Activated CD4-positive, CD25-positive, alpha-beta regulatory T cell treated with anti-CD3 and anti-CD28 coated beads, Interleukin-2, amount 50 U/mL, for 24 hours (primary cell): ENCODE measurements around the gene MS4A1.
"Not testable (repeated sequence)": the region's sequence is repeated elsewhere in the genome, so short reads cannot be mapped to it uniquely, and the experiment has no call there.

ENCODE experiments used
- ATAC-seq, 2 donors: fragments of 150-1000 bp; cut with Tn5 transposase; one replicate each; pipeline ENCODE4 v1.10.0; 2021; ENCODE audit warnings: mild to moderate bottlenecking in 1 of 2, moderate library complexity in 1 of 2

MS4A1 gene

DNA sequence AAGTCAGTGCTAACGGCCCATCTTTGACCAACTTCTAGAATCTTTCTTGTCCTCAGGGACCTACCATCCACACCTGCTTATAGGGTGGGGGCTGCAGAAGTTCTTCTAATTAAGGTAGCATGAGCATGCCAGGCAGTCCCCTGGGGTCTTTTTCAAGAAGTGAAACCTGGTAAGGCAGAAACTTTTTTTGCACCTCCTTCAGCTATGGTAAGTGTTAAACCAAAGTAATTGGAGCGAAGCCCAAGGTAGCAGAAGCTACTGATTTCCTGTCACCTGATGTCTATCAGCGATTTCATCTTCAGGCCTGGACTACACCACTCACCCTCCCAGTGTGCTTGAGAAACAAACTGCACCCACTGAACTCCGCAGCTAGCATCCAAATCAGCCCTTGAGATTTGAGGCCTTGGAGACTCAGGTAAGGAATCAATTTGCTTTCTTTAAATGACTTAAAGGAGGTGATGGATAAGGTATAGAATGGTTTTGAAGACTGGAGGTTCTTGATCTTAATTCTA is at the start of gene MS4A1:
MS4A1 (plus strand) TSS at position 317 of the 512 bp plus-strand sequence. CDS start 6,528 bp downstream, outside the sequence.
- peak; percentile 60 to 72 for ATAC-seq

- ATAC-seq: no peak
Observed at GRCh38 chr11:60420015-60420414, 35.6 kb upstream of the MS4A1 start.

- no peak for ATAC-seq
Observed at GRCh38 chr11:60422609-60423008, 33.0 kb upstream of the MS4A1 start.

GRCh38 chr11:60428517-60428916 is 27.1 kb upstream of the MS4A1 start:
- ATAC-seq: no peak

DNA sequence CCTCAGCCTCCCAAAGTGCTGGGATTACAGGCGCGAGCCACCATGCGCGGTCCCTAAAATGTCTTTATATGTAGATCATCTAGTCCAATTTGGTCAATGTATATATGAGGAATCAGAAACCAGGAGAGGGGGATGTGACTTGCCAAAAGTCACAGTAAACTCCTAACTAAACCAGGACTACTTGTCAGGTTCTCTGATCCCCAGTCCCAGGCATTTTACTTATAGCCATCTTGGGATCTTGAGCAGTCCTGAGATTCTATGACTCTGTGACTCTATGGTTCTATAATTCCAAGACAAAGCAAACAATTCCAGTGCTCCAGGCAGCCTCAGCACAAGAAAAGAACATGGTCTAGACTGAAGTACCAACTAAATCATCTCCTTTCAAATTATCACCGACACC is 26.4 kb upstream of the MS4A1 start, which contains the start of gene MS4A5:
MS4A5 (plus strand) TSS at position 301 of the 400 bp plus-strand sequence. CDS start 103 bp downstream, outside the sequence.
- no peak for ATAC-seq

- no peak for ATAC-seq
Observed at GRCh38 chr11:60431251-60431650, 24.4 kb upstream of the MS4A1 start.

GRCh38 chr11:60433401-60433800 is 22.2 kb upstream of the MS4A1 start:
- no peak for ATAC-seq

GRCh38 chr11:60447070-60447469 is 8.6 kb upstream of the MS4A1 start:
- no peak for ATAC-seq

GRCh38 chr11:60447846-60448245 is 7.8 kb upstream of the MS4A1 start:
- no peak for ATAC-seq

GRCh38 chr11:60451185-60451584 is 4.5 kb upstream of the MS4A1 start:
- ATAC-seq: not testable (repeated sequence)

GRCh38 chr11:60454212-60454611 is 1.4 kb upstream of the MS4A1 start:
- ATAC-seq: no peak

- ATAC-seq: no peak
Observed at GRCh38 chr11:60457576-60457975, 1.9 kb downstream of the MS4A1 start.

DNA sequence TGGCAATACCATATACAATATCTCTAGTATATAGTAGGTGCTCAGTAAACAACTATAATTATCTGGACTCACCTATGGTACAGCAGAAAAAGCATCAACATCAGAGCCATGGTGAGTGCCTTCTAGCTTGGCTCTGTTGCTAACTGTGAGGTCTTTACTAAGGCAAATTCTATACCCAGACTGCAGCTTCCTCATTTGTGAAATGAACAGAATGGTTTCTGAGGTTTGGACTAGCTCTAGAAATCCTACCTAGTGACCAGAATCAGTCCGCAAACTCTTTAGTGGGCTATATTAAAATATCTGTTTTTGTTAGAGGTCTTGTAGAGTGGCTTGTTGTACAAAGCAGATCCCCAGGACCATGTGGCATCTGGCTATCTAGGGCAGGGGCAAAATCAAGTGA is 3.7 kb downstream of the MS4A1 start:
- ATAC-seq: peak in 1 of 2 donors; percentile 35

DNA sequence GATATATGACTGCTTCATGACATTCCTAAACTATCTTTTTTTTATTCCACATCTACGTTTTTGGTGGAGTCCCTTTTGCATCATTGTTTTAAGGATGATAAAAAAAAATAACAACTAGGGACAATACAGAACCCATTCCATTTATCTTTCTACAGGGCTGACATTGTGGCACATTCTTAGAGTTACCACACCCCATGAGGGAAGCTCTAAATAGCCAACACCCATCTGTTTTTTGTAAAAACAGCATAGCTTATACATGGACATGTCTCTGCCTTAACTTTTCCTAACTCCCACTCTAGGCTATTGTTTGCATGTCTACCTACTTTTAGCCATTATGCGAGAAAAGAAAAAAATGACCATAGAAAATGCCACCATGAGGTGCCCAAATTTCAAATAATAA is 13.2 kb downstream of the MS4A1 start:
- no peak for ATAC-seq

DNA sequence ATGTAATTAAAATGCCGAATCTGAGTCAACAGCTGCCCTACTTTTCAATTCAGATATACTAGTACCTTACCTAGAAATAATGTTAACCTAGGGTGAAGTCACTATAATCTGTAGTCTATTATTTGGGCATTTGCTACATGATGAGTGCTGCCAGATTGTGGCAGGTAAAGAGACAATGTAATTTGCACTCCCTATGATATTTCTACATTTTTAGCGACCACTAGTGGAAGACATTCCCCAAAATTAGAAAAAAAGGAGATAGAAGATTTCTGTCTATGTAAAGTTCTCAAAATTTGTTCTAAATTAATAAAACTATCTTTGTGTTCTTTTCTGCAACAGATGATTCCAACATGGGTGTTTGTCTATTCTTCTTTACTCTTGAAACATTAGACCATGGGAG is 14.1 kb downstream of the MS4A1 start:
- no peak for ATAC-seq

DNA sequence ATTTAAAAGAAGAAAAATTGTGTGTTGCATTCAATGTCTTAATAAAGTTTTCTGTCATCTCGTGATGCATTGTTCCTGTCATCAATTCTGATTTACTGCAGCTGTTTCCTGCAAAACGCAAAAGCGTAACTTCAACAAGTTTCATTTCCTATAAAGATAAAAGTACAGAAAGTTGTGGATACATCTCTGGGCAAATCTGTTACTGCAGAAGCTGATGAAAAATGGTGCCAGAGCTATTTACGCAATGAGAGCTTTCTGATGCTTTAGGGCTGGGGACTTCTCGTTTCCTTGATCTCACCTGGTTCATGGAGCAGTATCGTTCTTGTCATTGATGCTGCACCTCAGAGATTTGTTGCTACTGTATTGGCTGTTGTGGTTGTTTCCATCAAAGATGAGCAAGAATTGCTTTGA is 21.4 kb downstream of the MS4A1 start:
- no peak for ATAC-seq

- ATAC-seq: no peak
Observed at GRCh38 chr11:60482361-60482760, 26.7 kb downstream of the MS4A1 start.

DNA sequence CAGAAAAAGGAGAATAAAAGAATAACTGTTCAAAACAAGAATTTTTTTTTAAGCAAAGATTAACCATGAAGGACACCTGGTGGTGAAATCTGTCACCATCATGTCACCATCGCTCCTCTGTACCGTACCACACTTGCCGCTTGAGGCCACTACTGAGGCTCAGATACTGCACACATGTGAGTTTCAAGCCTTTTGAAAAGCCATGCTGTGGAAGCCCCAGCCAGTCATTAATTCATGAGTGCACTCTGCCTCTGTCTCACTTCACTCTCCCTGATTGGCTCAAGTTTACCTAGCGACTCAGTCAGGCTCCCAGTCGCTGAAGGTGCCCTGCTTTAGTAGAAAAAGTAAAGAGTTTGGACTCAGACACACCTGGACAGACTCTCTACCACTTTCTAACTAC is 30.3 kb downstream of the MS4A1 start:
- ATAC-seq: peak; percentile 67 to 81

- ATAC-seq: no peak
Observed at GRCh38 chr11:60492488-60493009, 36.9 kb downstream of the MS4A1 start, which contains the start of gene MS4A12. TSS of gene MS4A12 (plus strand) at chr11:60492778. CDS start at chr11:60497319, 4,541 bp downstream.

DNA sequence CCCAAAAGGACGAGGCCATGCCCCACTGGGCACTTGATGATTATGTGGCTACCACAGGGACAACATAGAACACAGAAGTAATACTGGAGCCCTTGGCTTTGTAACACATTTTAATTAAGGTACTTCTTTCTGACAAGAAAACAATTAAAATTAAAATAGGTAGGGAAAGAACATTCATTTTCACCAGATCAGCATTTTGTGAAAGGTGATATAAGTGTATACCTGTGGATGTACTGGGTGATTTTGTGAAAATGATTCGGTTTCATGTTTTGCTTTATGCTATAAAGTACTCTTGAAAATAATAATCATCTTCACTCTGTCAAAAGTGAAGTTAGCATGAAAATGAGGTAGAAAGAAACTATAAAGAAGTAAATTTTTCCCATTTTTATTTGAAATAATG is 37.8 kb downstream of the MS4A1 start:
- ATAC-seq: no peak

DNA sequence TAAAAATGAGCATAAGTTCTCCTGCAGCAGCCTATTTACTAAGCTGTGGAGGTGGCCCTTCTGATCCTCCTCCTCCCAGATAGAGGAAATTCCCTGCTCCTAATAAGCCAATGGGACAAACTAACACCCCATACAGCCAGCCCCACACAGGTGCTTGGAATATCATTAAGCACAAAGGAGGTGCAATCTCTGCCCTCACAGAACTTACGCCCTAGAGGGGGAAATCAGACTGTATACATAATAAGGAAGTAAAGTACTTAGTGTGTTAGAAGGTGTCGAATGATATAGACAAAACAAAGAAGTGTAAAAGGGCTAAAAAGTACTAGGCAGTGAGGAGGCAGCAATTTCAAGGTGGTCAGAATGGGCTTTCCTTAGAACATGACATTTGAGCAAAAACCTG is 42.8 kb downstream of the MS4A1 start:
- ATAC-seq: no peak

- ATAC-seq: peak; percentile 36 to 48
Observed at GRCh38 chr11:60498853-60499252, 43.2 kb downstream of the MS4A1 start.

DNA sequence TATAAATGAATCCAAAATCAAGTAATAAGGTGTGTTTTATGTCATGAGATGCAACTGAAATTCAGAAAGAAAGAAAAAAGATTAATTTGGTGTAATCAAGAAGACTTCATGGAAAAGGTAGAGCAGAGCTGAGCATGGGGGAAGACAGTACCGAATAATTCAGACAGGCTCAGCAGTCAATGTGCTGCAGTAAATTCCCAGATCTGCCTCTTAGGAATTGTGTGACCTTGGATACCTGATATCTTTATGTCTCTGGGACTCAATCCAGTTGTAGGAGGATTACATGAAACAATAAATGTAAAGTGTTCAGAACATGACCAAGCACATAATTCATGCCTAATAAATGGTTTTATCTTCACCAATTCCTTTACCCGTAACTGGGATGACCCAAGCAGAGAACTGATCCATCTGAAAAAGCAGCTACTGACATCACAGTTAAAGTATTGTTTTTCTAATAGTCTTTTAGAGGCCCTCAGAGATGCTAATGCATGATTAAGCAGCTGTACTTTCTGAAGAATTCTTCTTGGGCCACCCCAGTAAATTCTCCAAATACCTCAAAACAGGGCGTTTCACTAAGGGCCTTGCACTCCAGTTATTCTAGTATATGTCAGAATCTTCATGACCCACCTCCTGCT is 44.7 kb downstream of the MS4A1 start:
- ATAC-seq: no peak

- ATAC-seq: no peak
Observed at GRCh38 chr11:60502221-60502775, 46.7 kb downstream of the MS4A1 start.
